HL-60 (cell line): ENCODE data around the gene PDCD6IP.

Experiments used
- GABPA ChIP-seq: IDR thresholded peaks from 2 replicates; pipeline ENCODE4 v1.6.1; 2012; ENCODE audit warnings: low read depth
- POLR2AphosphoS5 ChIP-seq: IDR thresholded peaks from 2 replicates; pipeline ENCODE4 v1.6.1; 2012; ENCODE audit warnings: low read depth
- SPI1 ChIP-seq: IDR thresholded peaks from 2 replicates; pipeline ENCODE4 v1.6.1; 2012; ENCODE audit warnings: low read depth, mild to moderate bottlenecking, borderline replicate concordance
- TF ChIP-seq, protein P1 (sequence below): IDR thresholded peaks from one replicate; pipeline ENCODE4 v1.5.1; 2011; ENCODE audit warnings: low read length, control low read depth, inconsistent platforms; ENCODE audit not compliant: insufficient read depth
- TF ChIP-seq, protein P2 (sequence below): IDR thresholded peaks from 2 replicates; pipeline ENCODE4 v1.6.1; 2012; ENCODE audit warnings: low read depth; ENCODE audit not compliant: insufficient replicate concordance

DNA sequence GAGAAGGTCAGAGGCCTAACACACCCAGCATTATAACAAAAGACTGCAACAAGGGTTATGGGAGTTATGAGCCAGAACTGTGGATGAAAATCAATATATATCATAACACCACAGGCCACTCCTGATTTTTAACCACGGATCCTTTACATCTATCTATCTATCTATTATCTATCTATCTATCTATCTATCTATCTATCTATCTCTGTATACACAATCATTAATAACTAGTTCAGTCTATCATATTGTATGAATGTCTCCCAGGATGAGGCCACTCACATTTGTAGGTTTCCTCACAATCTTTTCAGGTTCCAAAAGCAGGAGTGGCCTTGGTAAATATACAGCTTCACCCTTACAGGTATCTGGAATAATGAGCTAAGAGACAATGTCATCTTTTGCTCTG, 94.2 kb downstream of the PDCD6IP start:
- TF ChIP-seq, protein P1, sequence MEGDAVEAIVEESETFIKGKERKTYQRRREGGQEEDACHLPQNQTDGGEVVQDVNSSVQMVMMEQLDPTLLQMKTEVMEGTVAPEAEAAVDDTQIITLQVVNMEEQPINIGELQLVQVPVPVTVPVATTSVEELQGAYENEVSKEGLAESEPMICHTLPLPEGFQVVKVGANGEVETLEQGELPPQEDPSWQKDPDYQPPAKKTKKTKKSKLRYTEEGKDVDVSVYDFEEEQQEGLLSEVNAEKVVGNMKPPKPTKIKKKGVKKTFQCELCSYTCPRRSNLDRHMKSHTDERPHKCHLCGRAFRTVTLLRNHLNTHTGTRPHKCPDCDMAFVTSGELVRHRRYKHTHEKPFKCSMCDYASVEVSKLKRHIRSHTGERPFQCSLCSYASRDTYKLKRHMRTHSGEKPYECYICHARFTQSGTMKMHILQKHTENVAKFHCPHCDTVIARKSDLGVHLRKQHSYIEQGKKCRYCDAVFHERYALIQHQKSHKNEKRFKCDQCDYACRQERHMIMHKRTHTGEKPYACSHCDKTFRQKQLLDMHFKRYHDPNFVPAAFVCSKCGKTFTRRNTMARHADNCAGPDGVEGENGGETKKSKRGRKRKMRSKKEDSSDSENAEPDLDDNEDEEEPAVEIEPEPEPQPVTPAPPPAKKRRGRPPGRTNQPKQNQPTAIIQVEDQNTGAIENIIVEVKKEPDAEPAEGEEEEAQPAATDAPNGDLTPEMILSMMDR, result no peak
- TF ChIP-seq, protein P2, sequence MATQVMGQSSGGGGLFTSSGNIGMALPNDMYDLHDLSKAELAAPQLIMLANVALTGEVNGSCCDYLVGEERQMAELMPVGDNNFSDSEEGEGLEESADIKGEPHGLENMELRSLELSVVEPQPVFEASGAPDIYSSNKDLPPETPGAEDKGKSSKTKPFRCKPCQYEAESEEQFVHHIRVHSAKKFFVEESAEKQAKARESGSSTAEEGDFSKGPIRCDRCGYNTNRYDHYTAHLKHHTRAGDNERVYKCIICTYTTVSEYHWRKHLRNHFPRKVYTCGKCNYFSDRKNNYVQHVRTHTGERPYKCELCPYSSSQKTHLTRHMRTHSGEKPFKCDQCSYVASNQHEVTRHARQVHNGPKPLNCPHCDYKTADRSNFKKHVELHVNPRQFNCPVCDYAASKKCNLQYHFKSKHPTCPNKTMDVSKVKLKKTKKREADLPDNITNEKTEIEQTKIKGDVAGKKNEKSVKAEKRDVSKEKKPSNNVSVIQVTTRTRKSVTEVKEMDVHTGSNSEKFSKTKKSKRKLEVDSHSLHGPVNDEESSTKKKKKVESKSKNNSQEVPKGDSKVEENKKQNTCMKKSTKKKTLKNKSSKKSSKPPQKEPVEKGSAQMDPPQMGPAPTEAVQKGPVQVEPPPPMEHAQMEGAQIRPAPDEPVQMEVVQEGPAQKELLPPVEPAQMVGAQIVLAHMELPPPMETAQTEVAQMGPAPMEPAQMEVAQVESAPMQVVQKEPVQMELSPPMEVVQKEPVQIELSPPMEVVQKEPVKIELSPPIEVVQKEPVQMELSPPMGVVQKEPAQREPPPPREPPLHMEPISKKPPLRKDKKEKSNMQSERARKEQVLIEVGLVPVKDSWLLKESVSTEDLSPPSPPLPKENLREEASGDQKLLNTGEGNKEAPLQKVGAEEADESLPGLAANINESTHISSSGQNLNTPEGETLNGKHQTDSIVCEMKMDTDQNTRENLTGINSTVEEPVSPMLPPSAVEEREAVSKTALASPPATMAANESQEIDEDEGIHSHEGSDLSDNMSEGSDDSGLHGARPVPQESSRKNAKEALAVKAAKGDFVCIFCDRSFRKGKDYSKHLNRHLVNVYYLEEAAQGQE, result no peak
- TF ChIP-seq GABPA (no peak), POLR2AphosphoS5 (no peak), SPI1 (no peak)
